ENCODE data around the gene RNF34. TPM values are rescaled to one million over a fixed set of nuclear protein-coding genes. Genes with fewer than 3 reads are reported as not detected.

RNF34 gene
- total and polyA plus RNA-seq, 12 donors, result 13.3 to 48.4 (median 26.5) TPM

GRCh38 chr12:121413917-121414316 is 14.0 kb downstream of the RNF34 start:
- Histone ChIP-seq H3K27ac (no peak overlapping the region), H3K27me3 (no peaks in the 10 kb centered on the region), H3K36me3 (replicated peaks in 1 of 2) (peaks cover 0 to 12% of the 10 kb centered on the region in 2 donors), H3K9me3 (replicated peaks in 1 of 3) (no peaks in the 10 kb centered on the region), H3K4me3 (no peak overlapping the region), H3K4me1 (replicated peaks in 1 of 2) (no peaks in the 10 kb centered on the region)
- WGBS, 4 donors, result 88 to 100% (median 93%) methylated on average over 1 of the region's 1 CpG
- DNase-seq, result no peak
- intact Hi-C loops (cut with DNase I), result no loop called here
- TF ChIP-seq POLR2A (IDR thresholded peaks at IDR 0.05), result no peak
- no peak for TF ChIP-seq CTCF (IDR thresholded peaks at IDR 0.05)

- H3K36me3 ChIP-seq (replicated peaks in 1 of 2), result peaks cover 0 to 35% of the 10 kb centered on the region in 2 donors
- WGBS, 4 donors, result 92 to 96% (median 95%) methylated on average over 6 of the region's 6 CpGs
- no peak for DNase-seq
These were observed 17.9 kb downstream of the RNF34 start for GRCh38 chr12:121417847-121418246.

GRCh38 chr12:121420109-121420508 is 20.2 kb downstream of the RNF34 start:
- Histone ChIP-seq H3K36me3 (replicated peaks in 1 of 2) (peaks cover 0 to 46% of the 10 kb centered on the region in 2 donors), H3K9me3 (replicated peaks in 1 of 3) (no peaks in the 10 kb centered on the region), H3K4me1 (replicated peaks in 1 of 2) (no peaks in the 10 kb centered on the region), H3K27ac (no peak overlapping the region), H3K4me3 (no peak overlapping the region), H3K27me3 (no peaks in the 10 kb centered on the region)
- intact Hi-C loops (cut with DNase I), result no loop called here
- 93 to 96% (median 94%) methylated on average over 6 of the region's 6 CpGs for WGBS, 4 donors
- no peak for DNase-seq
- TF ChIP-seq CTCF (IDR thresholded peaks at IDR 0.05) (no peak), POLR2A (IDR thresholded peaks at IDR 0.05) (no peak)

More at GRCh38 chr12:121417847-121418246, 17.9 kb downstream of the RNF34 start:
- no peaks in the 10 kb centered on the region for H3K4me1 ChIP-seq (replicated peaks in 1 of 2)
- H3K4me3 ChIP-seq, result no peak overlapping the region
- TF ChIP-seq POLR2A (IDR thresholded peaks at IDR 0.05) (no peak), CTCF (IDR thresholded peaks at IDR 0.05) (no peak)
- intact Hi-C loops (cut with DNase I), result no loop called here
- H3K27ac ChIP-seq, result no peak overlapping the region
- H3K27me3 ChIP-seq, result no peaks in the 10 kb centered on the region
- no peaks in the 10 kb centered on the region for H3K9me3 ChIP-seq (replicated peaks in 1 of 3)

- intact Hi-C loops (cut with DNase I), result no loop called here
- Histone ChIP-seq H3K27ac (no peak overlapping the region), H3K4me3 (no peak overlapping the region), H3K27me3 (no peaks in the 10 kb centered on the region), H3K9me3 (replicated peaks in 1 of 3) (no peaks in the 10 kb centered on the region), H3K4me1 (replicated peaks in 1 of 2) (peaks cover 0 to 10% of the 10 kb centered on the region in 2 donors), H3K36me3 (replicated peaks in 1 of 2) (peaks cover 0 to 47% of the 10 kb centered on the region in 2 donors)
- 96 to 100% (median 98%) methylated on average over 2 to 14 of the region's 14 CpGs for whole genome bisulfite sequencing, 4 donors
- TF ChIP-seq CTCF (IDR thresholded peaks at IDR 0.05) (no peak), POLR2A (IDR thresholded peaks at IDR 0.05) (no peak)
- peak in 1 of 7 donors; percentile 48 for DNase-seq
These were observed 23.3 kb downstream of the RNF34 start for GRCh38 chr12:121423253-121423652.
